Measurements from ENCODE around the gene TPRX1. TPM values are rescaled to one million over a fixed set of nuclear protein-coding genes. Genes with fewer than 3 reads are reported as not detected.
A peak's percentile ranks its signal among the peaks of the same experiment; 100 is the strongest.

The TPRX1 gene
- total and polyA plus RNA-seq, 9 of the 15 experiments (the other 6 are each of a cell fraction or from before 2014, with no cell fraction given) = not detected

- DNase-seq (ENCODE audit: extremely low read depth in 1 of 4, low spot score in 3 of 4) (no peak), ATAC-seq (no peak), FAIRE-seq (no peak)
- Histone ChIP-seq H4K20me1 (replicated peaks; ENCODE audit: control insufficient read depth, insufficient read depth, low read length) (peaks cover 3% of the 10 kb centered on the region), H3K27ac (ENCODE audit: extremely low read depth, low read depth, low read length) (no peak overlapping the region), H3K9ac (ENCODE audit: insufficient read depth in 1 of 2, low read depth in 2 of 2, low read length in 2 of 2) (no peak overlapping the region), H3K4me2 (ENCODE audit: insufficient read depth, low read length) (no peak overlapping the region), H2AFZ (ENCODE audit: low read depth, low read length) (no peak overlapping the region), H3K36me3 (ENCODE audit: control insufficient read depth, insufficient read depth, low read length) (peaks cover 28% of the 10 kb centered on the region; the same call in 2 of the 3 replicates), H3K4me3 (no peak overlapping the region), H3K27me3 (ENCODE audit: control insufficient read depth in 2 of 2, insufficient read depth in 2 of 2, low read length in 2 of 2) (no peaks in the 10 kb centered on the region), H3K9me1 (ENCODE audit: control insufficient read depth, insufficient read depth, low read length) (no peaks in the 10 kb centered on the region), H3K9me3 (replicated peaks; ENCODE audit: control insufficient read depth, insufficient read depth, low read depth, low read length) (no peaks in the 10 kb centered on the region), H3K4me1 (replicated peaks in 1 of 2; ENCODE audit: control insufficient read depth in 2 of 2, insufficient read depth in 2 of 2, low read length in 2 of 2) (peaks cover 0 to 27% of the 10 kb centered on the region in 2 experiments; a peak in 2 of 5 replicates), H3K79me2 (ENCODE audit: control insufficient read depth, insufficient read depth, low read length) (no peaks in the 10 kb centered on the region)
- ChIA-PET POLR2A (interaction anchor here (0.6 kb wide), 1 partner anchor 14 kb away, joined by 3 read pairs; no protein-coding TSS in a partner anchor), CTCF (ENCODE audit: low intra/inter-chr PET ratio) (no interaction called here)
- WGBS (ENCODE audit: insufficient coverage, low coverage, missing lambda C conversion rate) = 37% methylated on average over 5 of the region's 5 CpGs
- TF ChIP-seq ARID3A (IDR thresholded peaks at IDR 0.05; ENCODE audit: borderline replicate concordance, low read depth, low read length) (no peak), ZKSCAN3 (CRISPR knock-in tag; IDR thresholded peaks at IDR 0.05) (no peak), ZNF311 (CRISPR knock-in tag; IDR thresholded peaks at IDR 0.05) (no peak), RERE (CRISPR knock-in tag; IDR thresholded peaks at IDR 0.05; ENCODE audit: borderline replicate concordance) (no peak), POLR2B (IDR thresholded peaks at IDR 0.05; ENCODE audit: low read depth, partially characterized antibody) (peak; percentile 25), E2F8 (IDR thresholded peaks at IDR 0.05; ENCODE audit: low read depth, partially characterized antibody) (no peak)
- no TSS peak for BruUV-seq (replicated peaks)
- in situ Hi-C loops (cut with MboI) (no loop called here), intact Hi-C loops (cut with micrococcal nuclease) (no loop called here)
Observed at GRCh38 chr19:47761566-47761965, 42.8 kb downstream of the TPRX1 start.
